Bronchial epithelial cell (primary cell): ENCODE results near the gene ATF3. TPM values are rescaled to one million over a fixed set of nuclear protein-coding genes. Genes with fewer than 3 reads are reported as not detected.
A peak's percentile ranks its signal among the peaks of the same experiment; 100 is the strongest.

ENCODE experiments used
- DNase-seq: peaks from one replicate; pipeline ENCODE4 v3.0.0-alpha.2; 2010; ENCODE audit warnings: low read depth
- FAIRE-seq: peaks from 2 replicates; lab custom pipeline; 2011; peaks lifted over from hg19 to GRCh38; lab: Jason Lieb, UNC
- H3K27me3 ChIP-seq: 2 replicates; pipeline ENCODE4 v1.5.1; 2011; ENCODE audit warnings: low read length; ENCODE audit not compliant: control insufficient read depth, insufficient read depth
- H3K36me3 ChIP-seq: 2 replicates; pipeline ENCODE4 v1.5.1; 2011; ENCODE audit warnings: low read length; ENCODE audit not compliant: control insufficient read depth, insufficient read depth
- H3K4me3 ChIP-seq: 2 replicates; pipeline ENCODE4 v1.5.1; 2011; ENCODE audit warnings: mild to moderate bottlenecking, low read depth, low read length, control low read depth
- CTCF ChIP-seq: IDR thresholded peaks from 2 replicates; pipeline ENCODE4 v1.5.1; 2011; ENCODE audit warnings: mild to moderate bottlenecking, moderate library complexity, low read length, control low read depth, inconsistent platforms; ENCODE audit not compliant: insufficient read depth, severe bottlenecking
- total RNA-seq: library from RNA; depleted of rRNA; stranded (reverse); fragments of >200 nt; gene quantifications from 2 replicates; pipeline ENCODE4 v1.2.1, GENCODE V29; 2014

The ATF3 gene
- total RNA-seq, 1 donor from 2014 or later: 19.2 TPM

GRCh38 chr1:212618466-212619210 lies 10.1 kb downstream of the ATF3 start:
- no peak for FAIRE-seq

GRCh38 chr1:212620293-212620692 lies 11.7 kb downstream of the ATF3 start:
- FAIRE-seq: no peak
- TF ChIP-seq CTCF: no peak
- peak; percentile 18 for DNase-seq
- Histone ChIP-seq H3K4me3 (no peak overlapping the region), H3K36me3 (peaks cover 36% of the 10 kb centered on the region), H3K27me3 (peaks cover 1% of the 10 kb centered on the region)

More at GRCh38 chr1:212618466-212619210, 10.1 kb downstream of the ATF3 start:
- H3K4me3 ChIP-seq: no peak overlapping the region
- peaks cover 1% of the 10 kb centered on the region for H3K27me3 ChIP-seq
- TF ChIP-seq CTCF: no peak
- peaks cover 46% of the 10 kb centered on the region for H3K36me3 ChIP-seq
- peak; percentile 57 for DNase-seq

GRCh38 chr1:212621043-212621948 lies 12.7 kb downstream of the ATF3 start:
- DNase-seq (peak; percentile 72), FAIRE-seq (no peak)
- Histone ChIP-seq H3K4me3 (no peak overlapping the region), H3K27me3 (peaks cover 1% of the 10 kb centered on the region), H3K36me3 (peaks cover 29% of the 10 kb centered on the region)
- TF ChIP-seq CTCF: no peak

GRCh38 chr1:212621949-212622305 lies 13.4 kb downstream of the ATF3 start:
- FAIRE-seq (no peak), DNase-seq (peak; percentile 69)
- H3K36me3 ChIP-seq: peaks cover 24% of the 10 kb centered on the region
- TF ChIP-seq CTCF: no peak
- no peak overlapping the region for H3K4me3 ChIP-seq
- peaks cover 1% of the 10 kb centered on the region for H3K27me3 ChIP-seq

- Histone ChIP-seq H3K27me3 (peaks cover 1% of the 10 kb centered on the region), H3K36me3 (peaks cover 20% of the 10 kb centered on the region), H3K4me3 (no peak overlapping the region)
- TF ChIP-seq CTCF: no peak
- peak; percentile 67 for DNase-seq
- FAIRE-seq: no peak
Observed at GRCh38 chr1:212622467-212622866, 13.9 kb downstream of the ATF3 start.
